Measurements from ENCODE around the gene LDAF1.
"Not testable (repeated sequence)": the region's sequence is repeated elsewhere in the genome, so short reads cannot be mapped to it uniquely, and the experiment has no call there.

The LDAF1 gene

DNA sequence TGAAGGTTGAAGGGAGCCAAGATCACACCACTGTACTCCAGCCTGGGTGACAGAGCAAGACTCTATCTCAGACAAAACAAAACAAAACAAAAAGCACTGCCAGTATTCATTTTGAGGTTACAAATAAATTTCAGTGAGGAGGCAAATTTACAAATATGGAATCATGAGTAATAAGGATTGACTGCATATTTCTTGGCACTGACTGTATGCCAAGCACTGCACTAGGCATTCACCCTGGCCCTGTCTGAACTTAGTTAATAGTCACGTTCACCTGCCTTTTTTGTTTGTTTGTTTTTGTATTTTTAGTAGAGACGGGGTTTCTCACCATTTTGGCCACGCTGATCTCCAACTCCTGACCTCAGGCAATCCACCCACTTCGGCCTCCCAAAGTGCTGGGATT lies 5.1 kb downstream of the LDAF1 start:
- DNase-seq = no peak

DNA sequence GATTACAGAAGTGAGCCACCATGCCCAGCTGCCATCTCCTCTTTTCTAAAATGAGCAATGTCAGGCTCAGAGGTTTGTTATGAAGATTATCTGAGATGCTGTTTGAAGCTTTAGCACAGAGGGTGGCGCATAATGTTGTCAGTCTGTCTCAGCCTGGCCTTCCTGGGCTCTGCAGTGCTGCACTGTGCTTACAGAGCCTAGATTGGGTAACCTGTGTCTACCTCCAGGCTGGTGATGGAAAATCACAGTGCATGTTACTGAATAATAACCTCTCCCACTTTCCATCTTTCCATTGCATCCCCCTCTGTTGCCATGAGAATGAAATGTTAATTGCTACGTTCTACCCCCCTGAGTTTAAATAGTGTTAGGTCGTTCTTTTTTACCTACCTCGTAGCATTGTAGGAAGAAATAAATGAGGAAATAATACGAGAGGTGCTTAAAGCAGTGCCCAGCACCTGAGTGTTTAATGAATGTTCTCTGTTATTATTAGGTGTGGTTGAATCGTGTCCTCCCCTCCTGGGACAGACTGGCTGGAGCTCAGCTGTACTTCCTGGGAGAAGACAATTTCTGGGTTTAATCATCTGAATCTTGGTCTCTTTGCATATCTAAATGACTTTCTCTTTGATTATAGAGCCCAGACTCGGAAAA lies 6.2 kb downstream of the LDAF1 start:
- no peak for DNase-seq

DNA sequence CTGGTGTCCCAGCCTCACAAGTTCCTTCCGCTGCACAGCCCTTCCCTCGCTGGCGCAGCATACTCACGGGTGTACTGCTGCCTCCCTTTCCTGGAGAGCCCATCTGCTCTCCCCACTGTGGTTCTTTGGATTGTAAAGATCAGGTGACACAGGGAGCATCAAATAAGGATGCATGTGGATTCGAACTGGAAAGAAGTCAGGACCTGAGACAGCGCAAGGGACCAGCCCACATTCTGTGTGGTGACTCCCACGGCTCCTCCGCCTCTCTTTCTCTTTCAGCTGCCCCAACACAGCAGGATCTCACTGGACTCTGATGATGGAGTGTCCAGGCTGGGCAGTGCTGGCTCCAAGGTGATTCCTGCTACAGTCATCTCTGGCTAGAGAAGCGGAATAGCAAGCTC lies 8.1 kb downstream of the LDAF1 start:
- DNase-seq = no peak

DNA sequence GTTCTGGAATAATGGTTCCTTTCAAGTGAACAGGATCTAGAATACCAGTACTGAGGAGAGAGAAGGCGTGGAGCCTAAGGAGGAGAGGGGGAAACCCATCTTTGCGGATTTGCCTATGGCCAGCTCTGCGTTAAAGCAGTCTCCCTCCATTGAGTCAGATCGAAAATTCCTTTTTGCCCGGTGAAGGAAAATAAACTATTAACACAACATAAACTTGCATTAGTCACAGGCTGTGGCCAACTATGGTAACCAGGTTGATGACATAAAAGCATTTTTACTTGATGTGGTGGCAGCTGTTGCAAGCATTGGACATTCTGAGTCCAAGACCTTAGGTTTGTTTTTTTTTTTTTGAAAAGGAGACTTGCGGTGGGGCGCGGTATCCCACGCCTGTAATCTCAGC lies 8.9 kb downstream of the LDAF1 start:
- DNase-seq = no peak

DNA sequence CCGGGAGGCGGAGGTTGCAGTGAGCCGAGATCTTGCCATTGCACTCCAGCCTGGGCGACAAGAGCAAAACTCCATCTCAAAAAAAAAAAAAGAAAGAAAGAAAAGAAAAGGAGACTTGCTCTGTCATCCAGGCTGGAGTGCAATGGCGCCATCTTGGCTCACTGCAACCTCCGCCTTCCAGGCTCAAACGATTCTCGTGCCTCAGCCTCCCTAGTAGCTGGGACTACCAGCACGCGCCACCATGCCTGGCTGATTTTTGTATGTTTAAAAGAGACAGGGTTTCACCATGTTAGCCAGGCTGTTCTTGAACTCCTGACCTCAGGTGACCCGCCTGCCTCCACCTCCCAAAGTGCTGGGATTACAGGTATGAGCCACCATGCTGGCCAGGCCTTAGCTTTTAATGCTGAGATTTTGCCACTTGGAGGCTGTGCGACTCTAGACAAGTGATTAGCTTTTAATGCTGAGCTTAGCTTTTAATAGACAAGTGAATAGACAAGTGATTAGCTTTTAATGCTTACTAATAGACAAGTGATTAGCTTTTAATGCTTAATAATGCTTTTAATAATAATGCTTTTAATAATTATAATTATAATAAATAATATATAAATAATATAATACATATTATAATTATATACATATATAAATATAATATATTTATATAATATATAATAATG lies 9.6 kb downstream of the LDAF1 start:
- no peak for DNase-seq

DNA sequence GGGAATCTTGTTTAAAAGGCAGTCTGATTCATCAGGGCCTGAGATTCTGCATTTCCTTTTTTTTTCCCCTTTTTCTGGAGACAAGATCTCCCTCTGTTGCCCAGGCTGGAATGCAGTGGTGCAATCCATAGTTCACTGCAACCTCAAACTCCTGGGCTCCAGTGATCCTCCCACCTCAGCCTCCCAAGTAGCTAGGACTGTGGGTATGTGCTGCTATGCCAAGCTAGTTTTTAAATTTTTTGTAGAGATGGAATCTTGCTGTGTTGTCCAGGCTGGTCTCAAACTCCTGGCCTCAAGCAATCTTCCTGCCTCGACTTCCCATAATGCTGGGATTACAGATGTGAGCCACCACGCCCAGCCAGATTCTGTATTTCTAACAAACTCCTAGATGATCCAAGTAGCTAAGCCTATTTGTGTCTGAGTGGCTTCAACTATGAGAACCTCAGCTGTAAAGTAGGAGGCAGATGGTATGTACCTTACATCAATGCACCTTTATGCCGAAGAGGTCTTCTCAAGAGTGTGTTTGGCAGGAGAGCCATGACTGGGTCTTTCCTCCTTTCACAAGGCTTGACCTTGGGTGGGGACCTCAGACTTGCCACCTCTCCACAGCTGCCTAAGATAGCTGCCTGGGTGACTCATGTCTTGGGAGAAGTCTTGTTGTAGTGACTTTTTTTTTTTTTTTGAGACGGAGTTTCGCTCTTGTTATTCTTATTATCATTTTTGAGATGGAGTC lies 10.9 kb downstream of the LDAF1 start:
- DNase-seq = no peak

DNA sequence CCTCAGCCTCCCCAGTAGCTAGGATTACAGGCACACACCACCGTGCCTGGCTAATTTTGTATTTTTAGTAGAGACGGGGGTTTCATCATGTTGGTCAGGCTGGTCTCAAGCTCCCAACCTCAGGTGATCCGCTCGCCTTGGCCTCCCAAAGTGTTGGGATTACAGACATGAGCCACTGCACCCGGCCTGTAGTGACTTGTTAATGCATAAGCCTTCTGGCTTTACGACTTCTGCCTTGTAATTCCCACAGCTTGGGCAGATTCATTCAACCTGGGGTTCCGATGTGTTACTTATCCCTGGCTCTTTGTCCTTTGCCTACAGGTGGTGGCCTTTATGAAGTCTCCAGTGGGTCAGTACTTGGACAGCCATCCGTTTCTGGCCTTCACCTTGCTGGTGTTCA lies 11.6 kb downstream of the LDAF1 start:
- DNase-seq = not testable (repeated sequence)

DNA sequence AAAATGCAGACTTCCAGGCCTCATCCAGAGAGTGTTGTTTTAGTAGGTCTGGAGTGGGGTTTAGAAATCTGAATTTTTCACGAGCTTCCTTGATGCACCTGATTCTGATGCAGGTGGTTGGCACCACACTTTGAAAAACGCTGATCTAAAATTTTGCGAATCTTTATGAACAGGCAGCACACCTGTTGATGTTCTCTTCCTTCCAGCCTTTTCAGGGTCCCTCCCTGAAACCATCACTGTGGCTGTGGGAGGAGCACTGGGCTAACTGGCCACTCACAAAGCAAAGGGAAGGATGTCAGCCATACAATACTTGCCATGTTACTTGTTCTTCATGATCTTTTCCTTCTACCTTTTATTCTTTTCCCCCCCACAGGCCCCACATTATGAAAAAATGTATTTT lies 14.2 kb downstream of the LDAF1 start:
- no peak for DNase-seq

DNA sequence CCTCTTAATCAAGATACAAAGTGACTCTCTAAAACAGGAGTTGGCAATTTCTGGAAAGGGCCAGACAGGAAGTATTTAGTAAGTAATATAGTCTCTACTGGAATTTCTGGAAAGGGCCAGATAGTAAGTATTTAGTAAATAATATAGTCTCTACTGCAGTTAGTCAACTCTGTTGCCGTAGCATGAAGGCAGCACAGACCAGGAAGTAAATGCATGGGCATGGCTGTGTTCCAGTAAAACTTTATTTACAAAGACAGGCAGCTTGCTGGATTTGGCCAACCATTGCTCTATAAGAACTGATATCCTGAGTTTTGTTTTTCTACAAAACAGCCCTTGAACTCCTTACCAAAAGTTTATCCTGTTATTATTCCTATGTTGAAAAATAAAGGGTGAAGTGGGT lies 16.9 kb downstream of the LDAF1 start:
- DNase-seq = no peak

DNA sequence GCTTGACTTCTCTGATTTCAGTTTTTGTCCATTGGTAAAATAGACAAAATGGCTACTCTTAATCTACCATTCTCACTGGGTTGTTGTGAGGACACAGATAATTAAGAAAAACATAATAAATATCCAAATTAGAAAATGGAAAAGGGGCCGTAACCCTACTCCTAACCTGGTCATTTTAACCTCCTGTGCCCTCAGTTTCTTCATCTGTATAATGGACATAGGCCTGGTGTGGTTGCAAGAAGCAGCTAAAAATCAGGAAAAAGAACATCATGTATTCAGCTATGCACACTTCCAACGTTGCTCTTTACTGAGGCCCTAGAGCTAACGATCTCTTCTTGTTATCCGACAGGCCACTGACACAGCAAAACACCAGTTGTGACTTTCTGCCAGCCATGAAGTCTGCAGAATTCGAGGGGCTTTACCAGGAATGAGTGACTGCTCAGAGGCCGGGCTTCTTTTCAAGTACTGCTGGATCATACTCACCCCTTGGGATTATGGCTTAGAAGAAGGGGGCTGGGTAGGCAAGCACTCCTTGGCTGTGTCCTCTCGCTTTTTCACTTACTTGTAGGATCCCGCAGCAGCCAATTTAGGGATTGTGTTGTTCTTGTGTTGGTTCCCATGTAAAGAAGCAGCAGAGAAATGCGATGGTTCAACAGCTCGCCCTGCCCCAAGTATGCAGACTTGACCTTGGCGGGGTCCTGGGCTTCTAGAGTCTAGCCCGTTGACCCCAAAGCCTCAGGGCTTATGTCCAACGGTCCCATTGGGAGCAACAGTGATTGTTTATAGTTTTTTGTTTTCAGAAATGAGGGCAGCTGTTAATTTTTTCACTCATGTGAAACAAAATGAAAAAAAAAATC lies 20.9 kb downstream of the LDAF1 start:
- DNase-seq = no peak

DNA sequence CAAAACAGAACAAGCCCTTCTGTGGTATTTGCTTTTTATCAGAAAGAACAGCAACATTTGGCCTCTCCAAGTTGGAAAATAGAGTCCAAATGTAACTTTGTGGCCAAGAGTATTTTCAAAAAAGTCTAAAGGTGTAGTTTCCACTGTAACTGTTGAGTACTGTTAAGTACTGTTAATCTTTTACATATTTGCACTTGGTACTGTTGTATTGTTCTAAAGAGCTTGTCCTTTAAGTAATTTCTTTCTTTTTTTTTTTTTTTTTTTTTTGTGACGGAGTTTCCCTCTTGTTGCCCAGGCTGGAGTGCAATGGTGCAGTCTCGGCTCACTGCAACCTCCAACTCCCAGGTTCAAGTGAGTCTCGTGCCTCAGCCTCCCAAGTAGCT lies 21.5 kb downstream of the LDAF1 start:
- DNase-seq = no peak

DNA sequence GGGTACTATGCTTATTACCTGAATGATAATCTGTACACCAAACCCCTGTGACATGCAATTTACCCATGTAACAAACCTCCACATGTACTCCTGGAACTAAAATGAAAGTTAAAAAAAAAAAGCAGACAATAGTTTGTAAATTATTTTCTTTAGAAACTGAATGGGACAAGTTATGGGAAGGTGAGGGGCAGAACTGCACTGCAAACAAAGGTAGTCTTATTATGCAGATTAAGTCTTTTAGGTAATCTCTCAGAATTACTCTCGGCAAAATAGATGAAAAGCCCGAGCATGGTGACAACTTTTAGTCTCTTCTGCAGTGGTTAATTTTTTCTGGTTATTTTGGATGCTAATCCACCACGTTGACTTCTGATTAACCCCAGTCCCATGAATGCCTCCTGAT lies 25.5 kb downstream of the LDAF1 start:
- DNase-seq = no peak

DNA sequence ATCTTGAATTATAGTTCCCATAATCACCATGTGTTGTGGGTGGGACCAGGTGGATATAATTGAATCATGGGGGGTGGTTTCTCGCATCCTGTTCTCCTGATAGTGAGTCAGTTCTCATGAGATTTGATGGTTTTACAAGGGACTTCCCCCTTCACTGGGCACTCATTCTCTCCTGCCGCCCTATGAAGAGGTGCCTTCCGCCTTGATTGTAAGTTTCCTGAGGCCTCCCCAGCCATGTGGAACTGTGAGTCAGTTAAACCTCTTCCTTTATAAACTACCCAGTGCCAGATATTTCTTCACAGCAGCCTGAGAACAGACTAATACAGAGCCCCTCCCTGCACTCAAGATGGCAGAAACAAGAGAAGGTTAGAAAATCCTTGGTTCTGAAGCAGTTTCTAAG lies 26.4 kb downstream of the LDAF1 start:
- no peak for DNase-seq

DNA sequence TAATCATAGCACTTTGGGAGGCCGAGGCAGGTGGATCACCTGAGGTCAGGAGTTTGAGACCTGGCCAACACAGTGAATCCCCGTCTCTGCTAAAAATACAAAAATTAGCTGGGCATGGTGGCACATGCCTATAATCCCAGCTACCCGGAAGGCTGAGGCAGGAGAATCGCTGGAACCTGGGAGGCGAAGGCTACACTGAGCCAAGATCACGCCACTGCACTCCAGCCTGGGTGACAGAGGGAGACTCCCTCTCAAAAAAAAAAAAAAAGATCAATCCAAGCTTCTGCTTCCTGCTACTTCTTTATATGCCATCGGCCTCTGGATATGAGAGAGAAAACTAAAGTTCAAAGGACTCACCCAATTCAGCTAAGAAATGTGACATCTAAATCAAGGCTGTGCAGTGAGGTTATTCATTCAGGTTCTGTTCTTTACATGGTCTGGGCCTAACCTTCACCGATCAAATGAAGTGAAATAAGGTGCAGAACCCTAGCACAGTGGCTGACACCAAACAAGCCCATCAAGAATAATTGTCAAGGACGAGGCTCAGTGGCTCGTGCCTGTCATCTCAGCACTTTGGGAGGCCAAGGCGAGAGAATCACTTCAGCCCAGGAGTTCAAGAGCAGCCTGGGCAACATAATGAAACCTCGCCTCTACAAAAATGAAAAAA lies 27.3 kb downstream of the LDAF1 start:
- no peak for DNase-seq

DNA sequence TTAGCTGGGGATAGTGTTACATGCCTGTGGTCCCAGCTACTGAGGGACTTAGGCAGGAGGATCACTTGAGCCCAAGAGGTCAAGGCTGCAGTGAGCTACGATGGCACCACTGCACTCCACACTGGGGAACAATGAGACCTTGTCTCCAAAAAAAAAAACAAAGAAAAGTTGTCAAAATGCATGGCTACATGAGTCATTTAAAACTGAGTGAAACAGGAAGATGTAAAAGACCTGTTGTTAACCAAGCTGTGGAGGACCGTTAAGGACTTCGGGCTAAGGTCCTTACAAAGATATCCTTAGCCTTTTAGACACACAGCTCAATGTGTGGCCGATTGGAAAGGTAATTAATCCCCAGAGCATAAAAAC lies 27.8 kb downstream of the LDAF1 start:
- DNase-seq = no peak

DNA sequence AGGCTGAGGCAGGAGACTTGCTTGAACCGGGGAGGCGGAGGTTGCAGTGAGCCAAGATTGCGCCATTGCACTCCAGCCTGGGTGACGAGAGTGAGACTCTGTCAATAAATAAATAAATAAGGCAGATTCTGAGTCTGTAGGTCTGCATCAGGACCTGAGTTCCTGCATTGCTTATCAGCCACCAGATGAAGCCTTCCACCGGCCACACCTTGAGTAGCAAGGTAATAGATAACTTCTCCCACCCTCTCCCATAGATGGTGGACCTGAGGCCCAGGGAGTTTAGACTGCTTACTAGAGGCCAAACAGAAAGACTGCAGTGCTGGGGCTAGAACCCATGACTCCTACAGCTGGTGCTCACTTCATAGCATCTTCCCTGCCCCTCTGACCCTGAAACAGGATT lies 30.8 kb downstream of the LDAF1 start:
- DNase-seq = no peak

DNA sequence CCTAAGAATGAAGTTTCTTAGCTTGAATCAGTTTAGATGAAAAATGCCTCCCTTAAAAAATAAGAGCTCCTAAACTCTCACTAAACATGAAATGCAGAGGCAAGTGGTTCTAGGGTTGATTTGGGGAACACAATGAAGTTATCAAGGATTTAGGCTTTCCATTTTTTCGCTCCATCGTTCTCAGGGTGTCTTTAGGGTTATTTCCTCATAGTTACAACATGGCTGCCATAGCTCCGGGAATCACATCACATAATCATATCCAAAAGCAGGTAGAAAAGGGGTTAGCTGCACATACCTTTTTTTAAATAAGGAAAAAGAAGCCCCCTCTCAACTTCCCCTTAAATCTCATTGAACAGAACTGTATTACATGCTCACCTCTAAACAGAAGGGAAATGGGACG lies 31.5 kb downstream of the LDAF1 start:
- DNase-seq = no peak

DNA sequence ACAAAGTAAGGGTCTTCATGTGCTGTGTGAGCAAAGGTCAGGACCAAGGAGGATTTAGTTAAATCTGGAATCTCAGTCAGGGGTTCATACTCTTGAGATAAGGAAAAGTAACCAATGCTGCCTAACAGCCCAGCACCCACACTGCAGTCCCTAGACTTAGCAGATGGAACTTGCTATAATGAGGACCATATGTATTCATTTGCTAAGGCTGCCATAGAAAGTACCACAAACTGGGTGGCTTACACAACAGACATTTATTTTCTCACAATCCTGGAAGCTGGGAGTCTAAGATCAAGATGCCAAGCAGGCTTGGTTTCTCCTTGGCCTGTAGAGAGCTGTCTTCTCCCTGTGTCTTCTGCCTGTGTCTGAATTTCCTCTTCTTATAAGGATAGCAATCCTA lies 32.1 kb downstream of the LDAF1 start:
- DNase-seq = no peak

DNA sequence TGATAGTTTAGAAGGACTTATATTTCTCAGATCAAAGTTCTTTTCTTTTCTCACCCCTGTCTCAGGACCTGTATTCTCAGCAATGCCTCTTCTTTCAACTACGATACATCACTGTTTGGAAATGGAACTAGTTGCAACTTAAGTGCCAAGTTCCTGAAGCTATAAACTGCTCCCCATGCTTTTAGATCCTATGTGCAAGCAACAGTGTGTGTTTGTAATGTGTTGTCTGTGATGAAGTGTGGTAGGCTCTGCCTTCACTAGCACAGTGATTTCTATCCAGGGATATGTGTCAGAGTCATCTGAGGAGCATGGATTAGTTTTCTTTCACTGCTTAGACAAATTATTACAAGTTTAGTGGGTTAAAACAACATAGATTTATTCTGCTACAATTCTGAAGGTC lies 34.5 kb downstream of the LDAF1 start:
- DNase-seq = no peak

DNA sequence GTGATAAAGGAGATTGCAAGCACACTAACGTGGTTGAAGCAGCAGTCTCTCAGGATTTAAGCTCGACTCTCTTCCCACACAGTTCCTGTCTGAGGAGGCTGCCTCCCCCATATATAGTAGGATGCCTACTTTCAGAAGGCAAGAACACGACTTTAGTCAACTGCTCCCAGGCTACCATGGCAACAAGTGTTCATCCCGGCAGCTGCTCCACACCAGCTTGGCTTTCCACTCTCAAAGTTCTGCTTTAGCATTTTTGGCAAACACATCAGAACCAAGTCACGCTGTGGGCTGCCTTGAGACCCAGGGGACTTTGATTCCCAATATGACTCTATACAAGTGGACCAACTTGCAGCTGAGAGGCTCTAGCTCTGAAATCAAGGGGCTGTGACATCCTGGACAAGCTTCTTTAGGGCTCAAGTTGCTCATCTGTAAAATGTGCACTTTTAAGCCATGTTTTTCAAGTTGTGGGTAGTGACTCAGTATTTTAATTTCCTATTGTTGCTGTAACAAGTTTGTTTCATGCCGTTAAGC lies 36.4 kb downstream of the LDAF1 start:
- DNase-seq = peak; percentile 25

DNA sequence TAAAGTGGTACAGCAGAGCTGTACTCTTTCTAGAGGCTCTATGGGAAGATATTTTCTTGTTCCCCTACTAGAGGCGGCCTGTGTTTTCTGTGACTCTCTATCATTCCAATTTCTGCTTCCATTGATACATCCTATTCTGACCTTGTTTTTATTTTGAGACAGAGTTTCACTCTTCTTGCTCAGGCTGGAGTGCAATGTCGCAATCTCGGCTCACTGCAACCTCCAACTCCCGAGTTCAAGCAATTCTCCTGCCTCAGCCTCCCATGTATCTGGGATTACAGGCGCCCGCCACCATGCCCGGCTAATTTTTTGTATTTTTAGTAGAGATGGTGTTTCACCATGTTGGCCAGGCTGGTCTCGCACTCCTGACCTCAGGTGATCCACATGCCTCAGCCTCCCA lies 36.9 kb downstream of the LDAF1 start:
- not testable (repeated sequence) for DNase-seq

DNA sequence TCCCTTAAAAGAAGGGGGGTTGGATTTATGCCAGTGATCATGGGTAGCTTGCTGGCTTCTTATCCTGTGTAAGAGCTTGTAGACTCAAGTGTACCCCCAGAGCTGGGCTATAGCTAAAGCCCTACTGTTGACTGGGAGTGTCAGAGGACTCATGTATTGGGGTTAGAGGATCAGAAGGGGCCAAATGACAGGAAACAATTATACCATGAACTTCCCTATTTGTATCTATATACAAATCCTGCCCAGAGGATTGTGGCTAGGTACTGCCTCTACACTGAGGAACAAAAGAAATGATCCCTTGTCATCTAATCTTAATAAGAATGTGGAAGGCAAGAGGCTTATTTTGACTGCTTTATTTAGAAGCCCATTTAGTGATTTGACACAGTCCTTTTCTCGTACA lies 38.6 kb downstream of the LDAF1 start:
- no peak for DNase-seq

DNA sequence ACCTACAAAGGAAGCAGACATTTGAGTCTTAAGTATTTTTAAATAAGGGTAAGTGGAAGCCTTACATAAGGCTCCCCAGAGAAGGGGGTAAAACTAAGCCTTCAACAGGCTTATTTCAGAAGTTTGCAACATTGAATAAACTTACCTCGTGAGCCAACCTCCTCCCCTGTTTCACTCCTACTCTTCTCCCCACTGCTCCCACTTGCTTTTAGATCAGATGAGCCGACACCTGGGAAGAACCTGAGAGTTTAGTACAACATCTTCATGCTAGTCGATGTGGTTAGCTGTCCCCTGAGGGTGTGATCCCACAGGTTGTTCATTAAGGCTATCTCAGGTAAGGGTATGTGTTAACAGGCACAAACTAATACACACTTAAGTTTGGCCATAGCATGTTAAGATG lies 39.1 kb downstream of the LDAF1 start:
- DNase-seq = no peak
